HepG2 (cell line): ENCODE results near the gene P2RX6. TPM values are rescaled to one million over a fixed set of nuclear protein-coding genes. Genes with fewer than 3 reads are reported as not detected.

Experiments
- AGO2 ChIP-seq: fragments of 200-400 bp; formaldehyde crosslinking; optimal IDR thresholded peaks from 2 replicates; pipeline ENCODE3; 2017; ENCODE audit warnings: mild to moderate bottlenecking, low read depth, low read length, moderate library complexity
- FOSL1 ChIP-seq: sonication (generic); formaldehyde crosslinking; IDR thresholded peaks from 2 replicates; pipeline ENCODE4 v1.9.0; 2021; ENCODE audit warnings: missing genetic modification reagents, borderline replicate concordance
- FOXP1 ChIP-seq, 2 experiments: fragments of 450-650 bp in 1 of 2; IDR thresholded peaks; 2 replicates each; pipeline ENCODE4 v1.6.1; 2017 to 2018; ENCODE audit warnings: antibody characterized with exemption in 1 of 2
- KDM5B ChIP-seq: sonication (generic); formaldehyde crosslinking; IDR thresholded peaks from 2 replicates; pipeline ENCODE4 v1.4.0; 2020; ENCODE audit warnings: missing genetic modification reagents, mild to moderate bottlenecking, borderline replicate concordance
- MTF2 ChIP-seq: sonication (generic); formaldehyde crosslinking; IDR thresholded peaks from 2 replicates; pipeline ENCODE4 v1.5.0; 2020; ENCODE audit warnings: missing genetic modification reagents, borderline replicate concordance
- MZF1 ChIP-seq: sonication (generic); formaldehyde crosslinking; IDR thresholded peaks from 2 replicates; pipeline ENCODE4 v1.8.1; 2023; ENCODE audit warnings: mild to moderate bottlenecking, missing genetic modification reagents, borderline replicate concordance
- NCOA1 ChIP-seq: sonication (generic); formaldehyde crosslinking; IDR thresholded peaks from 2 replicates; pipeline ENCODE4 v1.9.0; 2021; ENCODE audit warnings: missing genetic modification reagents
- PRDM4 ChIP-seq: sonication (generic); formaldehyde crosslinking; IDR thresholded peaks from 2 replicates; pipeline ENCODE4 v1.9.0; 2021; ENCODE audit warnings: missing genetic modification reagents, borderline replicate concordance
- RARA ChIP-seq: IDR thresholded peaks from 2 replicates; pipeline ENCODE4 v1.6.1; 2016; ENCODE audit warnings: missing genetic modification reagents, missing compliant biosample characterization
- TARDBP ChIP-seq: sonication (generic); formaldehyde crosslinking; IDR thresholded peaks from 2 replicates; pipeline ENCODE4 v1.8.0; 2022; ENCODE audit warnings: mild to moderate bottlenecking, missing genetic modification reagents
- TRAFD1 ChIP-seq: sonication (generic); formaldehyde crosslinking; IDR thresholded peaks from 2 replicates; pipeline ENCODE4 v1.5.1; 2020; ENCODE audit warnings: missing genetic modification reagents, mild to moderate bottlenecking, borderline replicate concordance
- ZNF556 ChIP-seq: sonication (generic); formaldehyde crosslinking; IDR thresholded peaks from 2 replicates; pipeline ENCODE4 v1.4.0; 2020; ENCODE audit warnings: mild to moderate bottlenecking, missing genetic modification reagents, borderline replicate concordance
- ZNF557 ChIP-seq: sonication (generic); formaldehyde crosslinking; IDR thresholded peaks from 2 replicates; pipeline ENCODE4 v1.4.0; 2020; ENCODE audit warnings: missing genetic modification reagents
- ZNF646 ChIP-seq: sonication (generic); formaldehyde crosslinking; IDR thresholded peaks from 2 replicates; pipeline ENCODE4 v1.9.0; 2021; ENCODE audit warnings: mild to moderate bottlenecking, missing genetic modification reagents
- ZNF788 ChIP-seq: sonication (generic); formaldehyde crosslinking; IDR thresholded peaks from 2 replicates; pipeline ENCODE4 v1.5.0; 2020; ENCODE audit warnings: mild to moderate bottlenecking, missing genetic modification reagents, borderline replicate concordance
- ZNF839 ChIP-seq: sonication (generic); formaldehyde crosslinking; IDR thresholded peaks from 2 replicates; pipeline ENCODE4 v1.4.0; 2020; ENCODE audit warnings: missing genetic modification reagents, mild to moderate bottlenecking, borderline replicate concordance
- polyA plus RNA-seq, 8 experiments: library from polyadenylated mRNA; depleted of rRNA in 3 of 8; stranded (reverse) in 7 of 8; unstranded in 1 of 8; fragments of >200 nt; fragmentation: Illumina TruSeq in 4 of 8; extraction: Trizol in 4 of 8; gene quantifications; 2 replicates each; pipeline versions ENCODE4 v1.2.1 to v1.2.3, GENCODE V29; 2011 to 2016; ENCODE audit warnings: low read depth in 4 of 8, missing spikeins in 1 of 8, mixed read lengths in 1 of 8; ENCODE audit not compliant: insufficient read depth in 1 of 8
- total RNA-seq, 5 experiments: library from RNA; depleted of rRNA; stranded (reverse); fragments of >200 nt; fragmentation: Illumina TruSeq; extraction: Trizol; gene quantifications; 2 replicates each; pipeline ENCODE4 v1.2.3, GENCODE V29; 2016; ENCODE audit warnings: low read depth in 1 of 5

Gene P2RX6
- total and polyA plus RNA-seq, 2 of the 13 experiments (the other 11 are each of a cell fraction or from before 2014, with no cell fraction given), result 0.04 to 0.12 TPM

- TF ChIP-seq ZNF646 (CRISPR knock-in tag) (no peak), RARA (CRISPR knock-in tag) (peak; percentile 43), FOXP1 (IDR thresholded peaks at IDR 0.05) (no peak), FOXP1 (CRISPR knock-in tag; IDR thresholded peaks at IDR 0.05) (no peak), KDM5B (CRISPR knock-in tag) (peak; percentile 95), TARDBP (peak; percentile 64; the same call in 1 of the 2 replicates), ZNF839 (CRISPR knock-in tag) (peak; percentile 90; the same call in 1 of the 2 replicates), MTF2 (CRISPR knock-in tag) (peak; percentile 82; the same call in 1 of the 2 replicates), TRAFD1 (no peak), ZNF557 (CRISPR knock-in tag) (no peak), MZF1 (CRISPR knock-in tag) (peak; percentile 96; the same call in 1 of the 2 replicates), AGO2 (peak; percentile 75), FOSL1 (CRISPR knock-in tag) (no peak), PRDM4 (0 out of 2 replicates have a peak, but pooled peaks have one; percentile 27), ZNF788 (CRISPR knock-in tag) (peak; percentile 25; the same call in 1 of the 2 replicates), NCOA1 (no peak), ZNF556 (CRISPR knock-in tag) (no peak)
Observed at GRCh38 chr22:21001601-21002325, 13.2 kb upstream of the P2RX6 start, which contains the start of gene THAP7 (continued).
